GM12891 (cell line): ENCODE data around the gene TRIO.

Source experiments
- POLR2A ChIP-seq: IDR thresholded peaks from 2 replicates; pipeline ENCODE4 v1.6.1; 2011; ENCODE audit warnings: low read depth, low read length, control low read depth
- POU2F2 ChIP-seq: IDR thresholded peaks from 2 replicates; pipeline ENCODE4 v1.6.1; 2011; ENCODE audit warnings: low read depth, mild to moderate bottlenecking, control low read depth, low read length, moderate library complexity

DNA sequence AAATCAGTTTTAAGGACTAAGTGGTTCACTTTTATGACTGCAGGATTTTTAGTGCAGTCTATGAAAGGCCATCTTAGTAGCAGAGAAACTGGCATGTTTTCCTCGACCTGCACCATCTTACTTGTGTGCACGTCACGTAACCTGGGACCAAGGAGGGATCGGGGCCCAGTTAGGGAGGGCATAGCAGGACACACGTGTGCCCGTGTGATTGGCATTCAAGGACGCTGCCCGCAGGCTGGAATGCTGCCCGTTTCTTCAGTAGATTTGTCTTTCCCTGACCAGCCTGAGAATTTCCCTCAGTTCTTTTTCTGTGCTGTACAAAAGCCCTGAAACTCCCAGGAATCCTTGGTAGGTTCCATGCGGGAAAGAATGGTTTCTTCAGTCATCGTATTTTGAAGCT is 196.3 kb downstream of the TRIO start:
- TF ChIP-seq POLR2A (no peak), POU2F2 (no peak)
